Hepatocyte (in vitro differentiated cells): Measurements from ENCODE around the gene VPS13D. TPM values are rescaled to one million over a fixed set of nuclear protein-coding genes. Genes with fewer than 3 reads are reported as not detected.

Experiments used
- DNase-seq: peaks from one replicate; pipeline ENCODE4 v3.0.0-alpha.2; 2016; ENCODE audit warnings: low spot score
- H2AFZ ChIP-seq: fragments of 200-600 bp; sonication (generic); 2 replicates; pipeline ENCODE4 v1.6.0; 2016; ENCODE audit warnings: antibody characterized with exemption, mild to moderate bottlenecking
- H3K27ac ChIP-seq: fragments of 200-600 bp; sonication (generic); 2 replicates; pipeline ENCODE4 v1.5.1; 2016; ENCODE audit warnings: mild to moderate bottlenecking
- H3K27me3 ChIP-seq: fragments of 200-600 bp; sonication (generic); 2 replicates; pipeline ENCODE4 v1.6.1; 2016
- H3K36me3 ChIP-seq: fragments of 200-600 bp; sonication (generic); replicated peaks from 2 replicates; pipeline ENCODE4 v1.5.1; 2016; ENCODE audit warnings: low read depth; ENCODE audit not compliant: insufficient read depth
- H3K4me1 ChIP-seq: fragments of 200-600 bp; sonication (generic); 2 replicates; pipeline ENCODE4 v1.5.1; 2016; ENCODE audit warnings: mild to moderate bottlenecking, moderate library complexity; ENCODE audit not compliant: insufficient read depth
- H3K4me2 ChIP-seq: fragments of 200-600 bp; sonication (generic); 2 replicates; pipeline ENCODE4 v1.6.0; 2016
- H3K4me3 ChIP-seq: fragments of 200-600 bp; sonication (generic); 2 replicates; pipeline ENCODE4 v1.5.1; 2016; ENCODE audit warnings: mild to moderate bottlenecking
- H3K79me2 ChIP-seq: fragments of 200-600 bp; sonication (generic); 2 replicates; pipeline ENCODE4 v1.6.0; 2017; ENCODE audit warnings: mild to moderate bottlenecking
- H3K9me2 ChIP-seq: fragments of 200-600 bp; sonication (generic); replicated peaks from 2 replicates; pipeline ENCODE4 v1.6.0; 2017; ENCODE audit warnings: mild to moderate bottlenecking; ENCODE audit not compliant: insufficient read depth
- H3K9me3 ChIP-seq: fragments of 200-600 bp; sonication (generic); 2 replicates; pipeline ENCODE4 v1.5.1; 2016; ENCODE audit warnings: low read depth, mild to moderate bottlenecking
- H4K20me1 ChIP-seq: fragments of 200-600 bp; sonication (generic); 2 replicates; pipeline ENCODE4 v1.6.0; 2016; ENCODE audit warnings: mild to moderate bottlenecking; ENCODE audit not compliant: insufficient read depth, poor library complexity, severe bottlenecking
- EZH2 ChIP-seq: fragments of 200-600 bp; sonication (generic); IDR thresholded peaks from 2 replicates; pipeline ENCODE4 v1.6.1; 2016; ENCODE audit warnings: antibody characterized with exemption, mild to moderate bottlenecking, borderline replicate concordance
- EZH2phosphoT487 ChIP-seq: fragments of 200-600 bp; sonication (generic); IDR thresholded peaks from one replicate; pipeline ENCODE4 v1.6.1; 2018; ENCODE audit warnings: antibody characterized with exemption, mild to moderate bottlenecking, low read depth, moderate library complexity; ENCODE audit not compliant: unreplicated experiment, severe bottlenecking
- WGBS: methylation state at CpG from one replicate; pipeline ENCODE4 v1.1.6; 2016; ENCODE audit warnings: low lambda C conversion rate; ENCODE audit errors: missing lambda C conversion rate; 5-methylcytosine and 5-hydroxymethylcytosine counted together
- polyA plus RNA-seq: library from polyadenylated mRNA; unstranded; fragments of >200 nt; fragmentation: Nextera tagmentation; extraction: Ambion mirVana; gene quantifications from 2 replicates; pipeline ENCODE4 v1.2.1, GENCODE V29; 2016
- total RNA-seq: library from RNA; depleted of rRNA; stranded (reverse); fragments of >200 nt; gene quantifications from 2 replicates; pipeline ENCODE4 v1.2.3, GENCODE V29; 2014
- TF ChIP-seq, protein P1 (sequence below): fragments of 200-600 bp; sonication (generic); IDR thresholded peaks from 2 replicates; pipeline ENCODE4 v1.5.1; 2016; ENCODE audit warnings: antibody characterized with exemption, mild to moderate bottlenecking; ENCODE audit not compliant: poor library complexity

VPS13D gene
- total and polyA plus RNA-seq, 2 experiments from 2014 or later = 7.3 to 32.2 TPM

DNA sequence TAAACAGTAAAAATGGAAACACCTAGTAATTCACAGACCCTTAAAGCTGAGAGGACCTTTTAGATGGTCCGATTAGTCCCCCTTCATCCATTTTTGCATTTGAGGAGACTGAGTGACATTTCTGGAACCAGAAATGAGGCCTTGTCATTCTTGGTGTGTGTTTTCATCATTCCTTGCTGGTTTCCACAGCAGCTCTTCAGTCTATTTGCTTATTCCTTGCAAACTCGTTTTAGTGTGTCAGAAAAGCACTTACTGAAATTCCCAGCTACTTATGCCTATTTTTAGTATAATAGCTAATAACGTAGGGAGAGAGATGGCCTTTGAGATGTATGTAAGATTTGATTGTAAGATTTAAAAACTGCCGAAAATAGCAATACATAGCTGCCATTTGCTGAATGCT lies 70.9 kb downstream of the VPS13D start:
- H3K9me2 ChIP-seq = no peaks in the 10 kb centered on the region
- WGBS = 93% methylated on average over 4 of the region's 4 CpGs
- TF ChIP-seq EZH2 = no peak
- no peak for TF ChIP-seq EZH2phosphoT487
- TF ChIP-seq, protein P1, sequence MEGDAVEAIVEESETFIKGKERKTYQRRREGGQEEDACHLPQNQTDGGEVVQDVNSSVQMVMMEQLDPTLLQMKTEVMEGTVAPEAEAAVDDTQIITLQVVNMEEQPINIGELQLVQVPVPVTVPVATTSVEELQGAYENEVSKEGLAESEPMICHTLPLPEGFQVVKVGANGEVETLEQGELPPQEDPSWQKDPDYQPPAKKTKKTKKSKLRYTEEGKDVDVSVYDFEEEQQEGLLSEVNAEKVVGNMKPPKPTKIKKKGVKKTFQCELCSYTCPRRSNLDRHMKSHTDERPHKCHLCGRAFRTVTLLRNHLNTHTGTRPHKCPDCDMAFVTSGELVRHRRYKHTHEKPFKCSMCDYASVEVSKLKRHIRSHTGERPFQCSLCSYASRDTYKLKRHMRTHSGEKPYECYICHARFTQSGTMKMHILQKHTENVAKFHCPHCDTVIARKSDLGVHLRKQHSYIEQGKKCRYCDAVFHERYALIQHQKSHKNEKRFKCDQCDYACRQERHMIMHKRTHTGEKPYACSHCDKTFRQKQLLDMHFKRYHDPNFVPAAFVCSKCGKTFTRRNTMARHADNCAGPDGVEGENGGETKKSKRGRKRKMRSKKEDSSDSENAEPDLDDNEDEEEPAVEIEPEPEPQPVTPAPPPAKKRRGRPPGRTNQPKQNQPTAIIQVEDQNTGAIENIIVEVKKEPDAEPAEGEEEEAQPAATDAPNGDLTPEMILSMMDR = no peak
- no peak overlapping the region for H2AFZ ChIP-seq
- no peaks in the 10 kb centered on the region for H3K79me2 ChIP-seq
- H3K27me3 ChIP-seq = no peaks in the 10 kb centered on the region
- no peak for DNase-seq
- no peaks in the 10 kb centered on the region for H4K20me1 ChIP-seq
- H3K4me3 ChIP-seq = no peak overlapping the region
- H3K4me1 ChIP-seq = no peaks in the 10 kb centered on the region
- H3K36me3 ChIP-seq = no peaks in the 10 kb centered on the region
- H3K27ac ChIP-seq = no peak overlapping the region
- no peaks in the 10 kb centered on the region for H3K9me3 ChIP-seq
- H3K4me2 ChIP-seq = no peak overlapping the region

DNA sequence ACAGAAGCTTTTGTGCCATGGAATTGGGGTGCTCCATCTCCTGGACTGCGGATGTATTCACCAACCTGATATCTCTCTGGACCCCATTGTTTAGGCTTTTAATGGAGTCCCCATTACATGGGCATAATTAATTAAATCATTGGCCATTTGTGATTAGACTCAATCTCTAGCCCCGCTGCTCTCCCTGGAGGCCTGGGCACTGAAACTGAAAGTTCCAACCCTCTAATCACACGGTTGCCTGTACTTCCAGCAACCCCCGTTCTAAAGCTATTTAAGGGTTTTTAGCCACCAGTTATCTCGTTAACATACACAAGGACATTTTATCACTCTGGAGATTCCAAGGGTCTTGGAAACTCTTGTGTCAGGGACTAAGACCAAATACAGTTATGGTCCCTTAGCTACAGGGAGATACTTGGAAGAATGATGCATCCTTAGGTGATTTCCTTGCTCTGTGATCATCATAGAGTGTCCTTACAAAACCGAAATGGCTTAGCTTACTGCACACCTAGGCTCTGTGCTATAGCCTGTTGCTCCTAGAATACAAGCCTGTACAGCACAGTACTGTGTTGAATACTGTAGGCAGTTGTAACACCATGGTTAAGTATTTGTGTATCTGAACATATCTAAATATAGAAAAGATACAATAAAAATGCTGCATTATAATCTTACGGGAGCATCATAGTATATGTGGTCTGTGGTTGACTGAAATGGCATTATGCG lies 71.8 kb downstream of the VPS13D start:
- Histone ChIP-seq H4K20me1 (no peaks in the 10 kb centered on the region), H3K27me3 (no peaks in the 10 kb centered on the region), H3K9me2 (no peaks in the 10 kb centered on the region), H3K9me3 (no peaks in the 10 kb centered on the region), H3K36me3 (no peaks in the 10 kb centered on the region), H3K4me1 (no peaks in the 10 kb centered on the region), H3K79me2 (no peaks in the 10 kb centered on the region), H3K4me2 (no peak overlapping the region), H3K4me3 (no peak overlapping the region), H2AFZ (no peak overlapping the region), H3K27ac (no peak overlapping the region)
- no peak for DNase-seq
- TF ChIP-seq, protein P1 = no peak
- TF ChIP-seq EZH2 (no peak), EZH2phosphoT487 (no peak)
- 87% methylated on average over 8 of the region's 8 CpGs for WGBS

DNA sequence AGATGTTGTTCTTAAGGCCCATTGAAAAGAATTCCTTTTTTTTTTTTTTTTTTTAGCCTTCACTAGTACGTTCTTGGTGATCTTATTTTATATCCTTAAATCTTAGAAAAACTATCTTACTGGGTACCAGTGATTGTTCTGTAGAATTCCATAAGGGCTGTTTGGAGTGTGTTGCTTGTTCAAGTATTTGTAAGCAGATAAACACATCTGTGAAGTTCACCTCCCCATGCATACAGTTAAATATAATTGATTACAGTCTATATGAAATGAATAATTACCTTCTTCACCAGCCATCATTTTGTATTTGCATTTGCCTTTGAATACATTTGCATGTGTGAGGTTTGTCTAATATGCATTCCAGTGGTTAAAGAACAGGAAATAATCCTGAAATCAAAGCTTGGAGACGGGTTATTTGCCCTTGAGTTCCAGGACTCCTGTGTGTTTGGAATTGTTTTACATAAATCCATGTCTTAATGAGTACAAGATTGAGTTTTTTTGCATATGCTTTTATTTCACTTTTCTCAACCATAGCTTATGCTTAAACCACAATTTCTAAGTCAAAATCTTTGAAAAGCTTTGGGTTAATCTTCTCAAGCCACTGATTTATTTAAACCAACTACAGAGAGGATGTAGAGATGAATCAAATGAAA lies 73.1 kb downstream of the VPS13D start:
- Histone ChIP-seq H3K79me2 (no peaks in the 10 kb centered on the region), H3K9me3 (no peaks in the 10 kb centered on the region), H4K20me1 (no peaks in the 10 kb centered on the region), H3K36me3 (no peaks in the 10 kb centered on the region), H3K27me3 (no peaks in the 10 kb centered on the region), H3K9me2 (no peaks in the 10 kb centered on the region), H3K4me2 (no peak overlapping the region), H2AFZ (no peak overlapping the region), H3K4me1 (no peaks in the 10 kb centered on the region), H3K27ac (no peak overlapping the region), H3K4me3 (no peak overlapping the region)
- WGBS = 80% methylated on average over 2 of the region's 2 CpGs
- no peak for DNase-seq
- TF ChIP-seq EZH2 (no peak), EZH2phosphoT487 (no peak)
- TF ChIP-seq, protein P1 = no peak
